ENCODE results near the gene BIRC7.

The BIRC7 gene

GRCh38 chr20:63235399-63235983, at the start of gene BIRC7:
Gene BIRC7, plus strand, starts transcription at chr20:63235905. Its CDS starts 192 bp downstream, at chr20:63236097.
- no peak for DNase-seq

- DNase-seq = no peak
Observed at GRCh38 chr20:63186084-63186483, 49.6 kb upstream of the BIRC7 start.

GRCh38 chr20:63186528-63187316, 49.0 kb upstream of the BIRC7 start:
- DNase-seq = no peak

GRCh38 chr20:63187338-63188158, 48.2 kb upstream of the BIRC7 start:
- DNase-seq = no peak

GRCh38 chr20:63188159-63188442, 47.6 kb upstream of the BIRC7 start:
- no peak for DNase-seq

- no peak for DNase-seq
Observed at GRCh38 chr20:63188641-63189321, 46.9 kb upstream of the BIRC7 start.

GRCh38 chr20:63189322-63189642, 46.4 kb upstream of the BIRC7 start:
- no peak for DNase-seq

GRCh38 chr20:63189846-63190559, 45.7 kb upstream of the BIRC7 start:
- no peak for DNase-seq

- no peak for DNase-seq
Observed at GRCh38 chr20:63190828-63191227, 44.9 kb upstream of the BIRC7 start.

- DNase-seq = peak; percentile 94 to 97
Observed at GRCh38 chr20:63191400-63191799, 44.3 kb upstream of the BIRC7 start.

GRCh38 chr20:63192721-63193120, 43.0 kb upstream of the BIRC7 start:
- no peak for DNase-seq

GRCh38 chr20:63194007-63194796, 41.5 kb upstream of the BIRC7 start:
- DNase-seq = no peak

- no peak for DNase-seq
Observed at GRCh38 chr20:63194797-63195173, 40.9 kb upstream of the BIRC7 start.

GRCh38 chr20:63196768-63197470, 38.8 kb upstream of the BIRC7 start:
- no peak for DNase-seq

- DNase-seq = no peak
Observed at GRCh38 chr20:63198606-63199005, 37.1 kb upstream of the BIRC7 start.

- DNase-seq = no peak
Observed at GRCh38 chr20:63202021-63202420, 33.7 kb upstream of the BIRC7 start.

GRCh38 chr20:63202811-63203526, 32.7 kb upstream of the BIRC7 start:
- DNase-seq = no peak

- no peak for DNase-seq
Observed at GRCh38 chr20:63204362-63204761, 31.3 kb upstream of the BIRC7 start.

- DNase-seq = no peak
Observed at GRCh38 chr20:63205896-63206295, 29.8 kb upstream of the BIRC7 start.

- no peak for DNase-seq
Observed at GRCh38 chr20:63206878-63207277, 28.8 kb upstream of the BIRC7 start.
